ENCODE results near the gene MRM2. TPM values are rescaled to one million over a fixed set of nuclear protein-coding genes. Genes with fewer than 3 reads are reported as not detected.

Gene MRM2
- total RNA-seq, 1 donor from 2014 or later = 12.9 TPM

GRCh38 chr7:2251841-2252771, 10.1 kb upstream of the MRM2 start:
- ATAC-seq (no peak), DNase-seq (ENCODE audit: low spot score) (peak; percentile 53)
- intact Hi-C loops (cut with DNase I) = no loop called here

- DNase-seq (ENCODE audit: low spot score) (no peak), ATAC-seq (no peak)
- intact Hi-C loops (cut with DNase I) = no loop called here
Observed at GRCh38 chr7:2251381-2251780, 9.4 kb upstream of the MRM2 start.

GRCh38 chr7:2249744-2250323, 7.8 kb upstream of the MRM2 start:
- no peak for ATAC-seq
- intact Hi-C loops (cut with DNase I) = loop anchor here (5.0 kb wide), 1 partner anchor 1987 kb away; no protein-coding TSS in a partner anchor
- DNase-seq (ENCODE audit: low spot score) = peak; percentile 59

- ATAC-seq = peak; percentile 94
- peak; percentile 86 for DNase-seq (ENCODE audit: low spot score)
- intact Hi-C loops (cut with DNase I) = loop anchor here (5.0 kb wide), 1 partner anchor 1988 kb away; no protein-coding TSS in a partner anchor
Observed at GRCh38 chr7:2248984-2249694, 7.1 kb upstream of the MRM2 start.

GRCh38 chr7:2247141-2247995, 5.4 kb upstream of the MRM2 start:
- DNase-seq (ENCODE audit: low spot score) (no peak), ATAC-seq (no peak)
- intact Hi-C loops (cut with DNase I) = loop anchor here (5.0 kb wide), 1 partner anchor 1990 kb away; no protein-coding TSS in a partner anchor

- ATAC-seq (no peak), DNase-seq (ENCODE audit: low spot score) (no peak)
- intact Hi-C loops (cut with DNase I) = loop anchor here (5.0 kb wide), 1 partner anchor 1991 kb away; no protein-coding TSS in a partner anchor
Observed at GRCh38 chr7:2245883-2246675, 4.1 kb upstream of the MRM2 start.

GRCh38 chr7:2244404-2244995, 2.5 kb upstream of the MRM2 start:
- no peak for ATAC-seq
- intact Hi-C loops (cut with DNase I) = no loop called here
- DNase-seq (ENCODE audit: low spot score) = no peak

- ATAC-seq (no peak), DNase-seq (ENCODE audit: low spot score) (no peak)
- intact Hi-C loops (cut with DNase I) = no loop called here
Observed at GRCh38 chr7:2243458-2243857, 1.5 kb upstream of the MRM2 start.

- DNase-seq (ENCODE audit: low spot score) (no peak), ATAC-seq (peak; percentile 16)
- intact Hi-C loops (cut with DNase I) = no loop called here
Observed at GRCh38 chr7:2242541-2243429, 780 bp upstream of the MRM2 start.

- intact Hi-C loops (cut with DNase I) = no loop called here
- ATAC-seq = no peak
Observed at GRCh38 chr7:2239242-2239641, 2.8 kb downstream of the MRM2 start.

GRCh38 chr7:2237109-2237602, 4.8 kb downstream of the MRM2 start:
- peak; percentile 47 for ATAC-seq
- intact Hi-C loops (cut with DNase I) = no loop called here
- no peak for DNase-seq (ENCODE audit: low spot score)

More at GRCh38 chr7:2239242-2239641, 2.8 kb downstream of the MRM2 start:
- DNase-seq (ENCODE audit: low spot score) = no peak

- intact Hi-C loops (cut with DNase I) = no loop called here
- DNase-seq (ENCODE audit: low spot score) (no peak), ATAC-seq (no peak)
Observed at GRCh38 chr7:2233926-2234325, 8.1 kb downstream of the MRM2 start.

GRCh38 chr7:2232766-2233520, 9.1 kb downstream of the MRM2 start, which contains the start of gene MAD1L1:
Gene MAD1L1 (minus strand): TSS chr7:2232945. CDS start chr7:2230133, 2,812 bp downstream.
- peak; percentile 96 for ATAC-seq
- intact Hi-C loops (cut with DNase I) = no loop called here
- peak; percentile 96 for DNase-seq (ENCODE audit: low spot score)

GRCh38 chr7:2231992-2232765, 9.8 kb downstream of the MRM2 start:
- intact Hi-C loops (cut with DNase I) = no loop called here
- ATAC-seq = no peak
- no peak for DNase-seq (ENCODE audit: low spot score)

GRCh38 chr7:2230882-2231281, 11.1 kb downstream of the MRM2 start:
- DNase-seq (ENCODE audit: low spot score) (no peak), ATAC-seq (no peak)
- intact Hi-C loops (cut with DNase I) = no loop called here
